Liver (tissue), 9 donors: ENCODE data around the gene PHB1. TPM values are rescaled to one million over a fixed set of nuclear protein-coding genes. Genes with fewer than 3 reads are reported as not detected.

Source experiments
- DNase-seq: peaks from one replicate; pipeline ENCODE4 v3.0.0-alpha.2; 2017; ENCODE audit warnings: low spot score
- H3K27ac ChIP-seq, 2 donors: one replicate each; pipeline ENCODE4 v1.7.0; 2013; ENCODE audit warnings: inconsistent platforms in 2 of 2, low read length in 2 of 2, control low read depth in 1 of 2, low read depth in 1 of 2, mild to moderate bottlenecking in 1 of 2
- H3K27me3 ChIP-seq, 4 donors: one replicate each; pipeline versions ENCODE4 v1.6.1 to v1.7.0; 2013; ENCODE audit warnings: low read length in 3 of 4, inconsistent platforms in 1 of 4, mild to moderate bottlenecking in 1 of 4, moderate library complexity in 1 of 4; ENCODE audit not compliant: control insufficient read depth in 4 of 4, insufficient read depth in 4 of 4
- H3K36me3 ChIP-seq, 4 donors: one replicate each; pipeline versions ENCODE4 v1.6.1 to v1.7.0; 2013; ENCODE audit warnings: low read length in 3 of 4, mild to moderate bottlenecking in 3 of 4, low read depth in 1 of 4, moderate library complexity in 1 of 4; ENCODE audit not compliant: control insufficient read depth in 4 of 4, insufficient read depth in 3 of 4
- H3K4me1 ChIP-seq, 4 donors: one replicate each; pipeline versions ENCODE4 v1.6.1 to v1.7.0; 2013; ENCODE audit warnings: low read length in 3 of 4, mild to moderate bottlenecking in 3 of 4, moderate library complexity in 1 of 4; ENCODE audit not compliant: control insufficient read depth in 4 of 4, insufficient read depth in 4 of 4
- H3K4me3 ChIP-seq, 3 donors: one replicate each; pipeline versions ENCODE4 v1.6.1 to v1.7.0; 2013; ENCODE audit warnings: low read length in 3 of 3, control low read depth in 1 of 3, low read depth in 1 of 3, mild to moderate bottlenecking in 1 of 3
- H3K9ac ChIP-seq, 2 donors: one replicate each; pipeline ENCODE4 v1.7.0; 2013; ENCODE audit warnings: low read length in 2 of 2, mild to moderate bottlenecking in 2 of 2, moderate library complexity in 2 of 2, control low read depth in 1 of 2, low read depth in 1 of 2
- H3K9me3 ChIP-seq, 4 donors: one replicate each; pipeline versions ENCODE4 v1.6.1 to v1.7.0; 2013; ENCODE audit warnings: low read length in 3 of 4; ENCODE audit not compliant: control insufficient read depth in 4 of 4
- ATF3 ChIP-seq: IDR thresholded peaks from 2 replicates; pipeline ENCODE4 v1.6.1; 2016; ENCODE audit warnings: antibody characterized with exemption
- CTCF ChIP-seq: fragments of 150-350 bp; IDR thresholded peaks from 2 replicates; pipeline ENCODE4 v1.5.1; 2017; ENCODE audit warnings: improper control_type of control experiment, low read depth, low read length; ENCODE audit not compliant: missing input control
- EGR1 ChIP-seq, 2 donors: IDR thresholded peaks; 2 replicates each; pipeline ENCODE4 v1.6.1; 2016 to 2018; ENCODE audit warnings: antibody characterized with exemption in 2 of 2, low read depth in 2 of 2
- FOXA1 ChIP-seq: IDR thresholded peaks from 2 replicates; pipeline ENCODE4 v1.6.1; 2016; ENCODE audit warnings: antibody characterized with exemption
- FOXA2 ChIP-seq: IDR thresholded peaks from 2 replicates; pipeline ENCODE4 v1.6.1; 2016; ENCODE audit warnings: antibody characterized with exemption
- GABPA ChIP-seq, 2 donors: IDR thresholded peaks in 1 of 2; conservative IDR thresholded peaks in 1 of 2; 2 replicates each; pipeline ENCODE4 v1.6.1; 2016; ENCODE audit warnings: antibody characterized with exemption in 2 of 2, mild to moderate bottlenecking in 1 of 2, moderate library complexity in 1 of 2
- HNF4A ChIP-seq, 2 donors: conservative IDR thresholded peaks; 2 replicates each; pipeline ENCODE4 v1.6.1; 2016; ENCODE audit warnings: antibody characterized with exemption in 2 of 2, mild to moderate bottlenecking in 2 of 2
- HNF4G ChIP-seq: IDR thresholded peaks from 2 replicates; pipeline ENCODE4 v1.6.1; 2016; ENCODE audit warnings: antibody characterized with exemption
- JUND ChIP-seq, 2 donors: IDR thresholded peaks; 2 replicates each; pipeline ENCODE4 v1.6.1; 2016; ENCODE audit warnings: antibody characterized with exemption in 2 of 2
- MAX ChIP-seq: IDR thresholded peaks from 2 replicates; pipeline ENCODE4 v1.6.1; 2016; ENCODE audit warnings: antibody characterized with exemption
- NR2F2 ChIP-seq: IDR thresholded peaks from 2 replicates; pipeline ENCODE4 v1.6.1; 2016; ENCODE audit warnings: antibody characterized with exemption
- RAD21 ChIP-seq, 2 donors: IDR thresholded peaks; 2 replicates each; pipeline ENCODE4 v1.6.1; 2016; ENCODE audit warnings: antibody characterized with exemption in 2 of 2, mild to moderate bottlenecking in 2 of 2
- RXRA ChIP-seq, 2 donors: IDR thresholded peaks; 2 replicates each; pipeline ENCODE4 v1.6.1; 2017 to 2018; ENCODE audit warnings: antibody characterized with exemption in 2 of 2, mild to moderate bottlenecking in 1 of 2
- TAF1 ChIP-seq: conservative IDR thresholded peaks from 2 replicates; pipeline ENCODE4 v1.6.1; 2016; ENCODE audit warnings: antibody characterized with exemption, mild to moderate bottlenecking
- YY1 ChIP-seq: IDR thresholded peaks from 2 replicates; pipeline ENCODE4 v1.6.1; 2016; ENCODE audit warnings: antibody characterized with exemption, mild to moderate bottlenecking
- WGBS: extraction: QIAGEN DNeasy Blood & Tissue Kit; methylation state at CpG from one replicate; pipeline ENCODE4 v1.1.7; 2013; 5-methylcytosine and 5-hydroxymethylcytosine counted together
- polyA plus RNA-seq, 2 donors: library from polyadenylated mRNA; stranded (reverse) in 1 of 2; unstranded in 1 of 2; fragments of 200-250 nt in 1 of 2; fragments of >200 nt in 1 of 2; fragmentation: Nextera tagmentation in 1 of 2; extraction: Ambion mirVana in 1 of 2; gene quantifications; one replicate each; pipeline versions ENCODE4 v1.2.1 to v1.2.3, GENCODE V29; 2013 to 2015
- total RNA-seq, 2 donors: library from RNA; depleted of rRNA; stranded (reverse); fragments of >200 nt; gene quantifications; one replicate each; pipeline ENCODE4 v1.2.3, GENCODE V29; 2014
- TF ChIP-seq, protein P1 (sequence below): IDR thresholded peaks from 2 replicates; pipeline ENCODE4 v1.6.1; 2016; ENCODE audit warnings: antibody characterized with exemption, mild to moderate bottlenecking
- donor health status: healthy.
- donor health status: healthy.
- donor health status: healthy.
- donor health status: healthy.
- donor health status: healthy.

The PHB1 gene
- total and polyA plus RNA-seq, 4 donors: 52.5 to 149 (median 98.5) TPM

GRCh38 chr17:49442041-49442440, 27.4 kb upstream of the PHB1 start (continued):
- TF ChIP-seq CTCF (no peak), HNF4A (conservative IDR thresholded peaks at IDR 0.05) (no peak), NR2F2 (no peak), EGR1 (IDR thresholded peaks at IDR 0.05; ENCODE audit: low read depth in 2 of 2) (no peak)

- no peak overlapping the region for H3K4me3 ChIP-seq
- H3K9me3 ChIP-seq: no peaks in the 10 kb centered on the region
- H3K9ac ChIP-seq: no peak overlapping the region
- H3K36me3 ChIP-seq: no peaks in the 10 kb centered on the region
- TF ChIP-seq HNF4G: no peak
- no peak for TF ChIP-seq GABPA (IDR thresholded peaks at IDR 0.05 in 1 of 2, conservative IDR thresholded peaks at IDR 0.05 in 1 of 2)
- no peak for TF ChIP-seq ATF3
- TF ChIP-seq MAX: no peak
- no peak for TF ChIP-seq EGR1 (IDR thresholded peaks at IDR 0.05; ENCODE audit: low read depth in 2 of 2)
- TF ChIP-seq RAD21 (IDR thresholded peaks at IDR 0.05): no peak
- TF ChIP-seq YY1: no peak
- TF ChIP-seq, protein P1, sequence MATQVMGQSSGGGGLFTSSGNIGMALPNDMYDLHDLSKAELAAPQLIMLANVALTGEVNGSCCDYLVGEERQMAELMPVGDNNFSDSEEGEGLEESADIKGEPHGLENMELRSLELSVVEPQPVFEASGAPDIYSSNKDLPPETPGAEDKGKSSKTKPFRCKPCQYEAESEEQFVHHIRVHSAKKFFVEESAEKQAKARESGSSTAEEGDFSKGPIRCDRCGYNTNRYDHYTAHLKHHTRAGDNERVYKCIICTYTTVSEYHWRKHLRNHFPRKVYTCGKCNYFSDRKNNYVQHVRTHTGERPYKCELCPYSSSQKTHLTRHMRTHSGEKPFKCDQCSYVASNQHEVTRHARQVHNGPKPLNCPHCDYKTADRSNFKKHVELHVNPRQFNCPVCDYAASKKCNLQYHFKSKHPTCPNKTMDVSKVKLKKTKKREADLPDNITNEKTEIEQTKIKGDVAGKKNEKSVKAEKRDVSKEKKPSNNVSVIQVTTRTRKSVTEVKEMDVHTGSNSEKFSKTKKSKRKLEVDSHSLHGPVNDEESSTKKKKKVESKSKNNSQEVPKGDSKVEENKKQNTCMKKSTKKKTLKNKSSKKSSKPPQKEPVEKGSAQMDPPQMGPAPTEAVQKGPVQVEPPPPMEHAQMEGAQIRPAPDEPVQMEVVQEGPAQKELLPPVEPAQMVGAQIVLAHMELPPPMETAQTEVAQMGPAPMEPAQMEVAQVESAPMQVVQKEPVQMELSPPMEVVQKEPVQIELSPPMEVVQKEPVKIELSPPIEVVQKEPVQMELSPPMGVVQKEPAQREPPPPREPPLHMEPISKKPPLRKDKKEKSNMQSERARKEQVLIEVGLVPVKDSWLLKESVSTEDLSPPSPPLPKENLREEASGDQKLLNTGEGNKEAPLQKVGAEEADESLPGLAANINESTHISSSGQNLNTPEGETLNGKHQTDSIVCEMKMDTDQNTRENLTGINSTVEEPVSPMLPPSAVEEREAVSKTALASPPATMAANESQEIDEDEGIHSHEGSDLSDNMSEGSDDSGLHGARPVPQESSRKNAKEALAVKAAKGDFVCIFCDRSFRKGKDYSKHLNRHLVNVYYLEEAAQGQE: no peak
- no peak overlapping the region for H3K27ac ChIP-seq
- H3K4me1 ChIP-seq: peaks cover 0 to 8% (median 0%) of the 10 kb centered on the region in 4 donors
- DNase-seq: no peak
- WGBS: 71% methylated on average over 4 of the region's 4 CpGs
- peaks cover 0 to 7% (median 0%) of the 10 kb centered on the region in 4 donors for H3K27me3 ChIP-seq
Measured at GRCh38 chr17:49441578-49441977, 26.9 kb upstream of the PHB1 start.

DNA sequence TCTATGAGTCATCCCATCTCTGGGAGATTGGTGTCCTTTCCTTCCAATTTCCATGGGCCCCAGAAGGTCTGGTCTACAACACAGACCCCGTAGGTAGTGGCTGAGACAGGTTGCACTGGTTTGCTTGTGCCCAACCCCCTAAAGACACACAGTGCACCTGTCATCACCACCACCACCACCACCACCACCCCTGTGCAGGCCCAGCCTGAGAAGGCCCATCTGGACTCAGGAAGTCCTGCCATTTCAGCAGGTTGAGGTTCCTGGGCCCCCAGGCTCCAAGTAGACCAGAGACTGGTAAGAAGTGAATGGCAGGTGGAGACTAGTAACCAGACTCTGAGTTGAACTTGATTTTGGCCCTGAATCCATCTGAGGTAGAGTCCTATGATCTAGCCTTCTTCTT, 25.9 kb upstream of the PHB1 start:
- peaks cover 0 to 7% (median 0%) of the 10 kb centered on the region in 4 donors for H3K27me3 ChIP-seq
- DNase-seq: no peak
- TF ChIP-seq GABPA (IDR thresholded peaks at IDR 0.05 in 1 of 2, conservative IDR thresholded peaks at IDR 0.05 in 1 of 2): no peak
- TF ChIP-seq YY1: no peak
- TF ChIP-seq, protein P1: no peak
- TF ChIP-seq MAX: no peak
- TF ChIP-seq CTCF: no peak
- TF ChIP-seq FOXA1: no peak
- no peak for TF ChIP-seq JUND (IDR thresholded peaks at IDR 0.05)
- no peak for TF ChIP-seq ATF3
- TF ChIP-seq RXRA (IDR thresholded peaks at IDR 0.05): no peak
- no peak for TF ChIP-seq RAD21 (IDR thresholded peaks at IDR 0.05)
- no peak for TF ChIP-seq TAF1
- no peak for TF ChIP-seq HNF4A (conservative IDR thresholded peaks at IDR 0.05)
- no peak for TF ChIP-seq FOXA2
- TF ChIP-seq HNF4G: no peak

More for the DNA sequence above, 25.9 kb upstream of the PHB1 start:
- Histone ChIP-seq H3K9ac (no peak overlapping the region), H3K4me1 (peaks cover 0 to 16% (median 6%) of the 10 kb centered on the region in 4 donors), H3K9me3 (no peaks in the 10 kb centered on the region), H3K27ac (no peak overlapping the region), H3K4me3 (no peak overlapping the region), H3K36me3 (no peaks in the 10 kb centered on the region)
- WGBS: 76% methylated on average over 1 of the region's 1 CpG
